Measurements from ENCODE around the gene TOP3A.

GRCh38 chr17:18226284-18226945 lies 88.4 kb downstream of the TOP3A start:
- TF ChIP-seq CTCF (conservative IDR thresholded peaks at IDR 0.05; ENCODE audit: low read depth in 2 of 2) (no peak), POLR2AphosphoS5 (IDR thresholded peaks at IDR 0.05; ENCODE audit: low read depth) (no peak), EZH2 (IDR thresholded peaks at IDR 0.05; ENCODE audit: low read depth, unreplicated experiment) (no peak), ZNF331 (CRISPR knock-in tag; IDR thresholded peaks at IDR 0.05; ENCODE audit: low read depth) (no peak), REST (IDR thresholded peaks at IDR 0.05; ENCODE audit: unreplicated experiment) (no peak), JUNB (IDR thresholded peaks at IDR 0.05; ENCODE audit: unreplicated experiment) (no peak), EZH2phosphoT487 (IDR thresholded peaks at IDR 0.05; ENCODE audit: unreplicated experiment) (no peak), ETS1 (IDR thresholded peaks at IDR 0.05) (no peak), CREB1 (CRISPR knock-in tag; IDR thresholded peaks at IDR 0.05; ENCODE audit: low read depth) (no peak), STAT1 (IDR thresholded peaks at IDR 0.05; ENCODE audit: unreplicated experiment) (no peak), NANOG (IDR thresholded peaks at IDR 0.05; ENCODE audit: borderline replicate concordance) (no peak), ZNF114 (CRISPR knock-in tag; IDR thresholded peaks at IDR 0.05) (no peak)

All from GM23338 (cell line).